ENCODE data around the gene SRXN1.
"Not testable (repeated sequence)": the region's sequence is repeated elsewhere in the genome, so short reads cannot be mapped to it uniquely, and the experiment has no call there.

SRXN1 gene

GRCh38 chr20:644692-645317 lies 8.2 kb downstream of the SRXN1 start:
- TF ChIP-seq CTCF (IDR thresholded peaks at IDR 0.05; ENCODE audit: insufficient read depth, missing control alignments) = no peak
- DNase-seq (ENCODE audit: insufficient read length, low spot score) (no peak), FAIRE-seq (no peak)

- TF ChIP-seq CTCF (IDR thresholded peaks at IDR 0.05; ENCODE audit: insufficient read depth, missing control alignments) = no peak
- FAIRE-seq (no peak), DNase-seq (ENCODE audit: insufficient read length, low spot score) (peak; percentile 47)
Measured at GRCh38 chr20:642398-643174, 10.4 kb downstream of the SRXN1 start.

DNA sequence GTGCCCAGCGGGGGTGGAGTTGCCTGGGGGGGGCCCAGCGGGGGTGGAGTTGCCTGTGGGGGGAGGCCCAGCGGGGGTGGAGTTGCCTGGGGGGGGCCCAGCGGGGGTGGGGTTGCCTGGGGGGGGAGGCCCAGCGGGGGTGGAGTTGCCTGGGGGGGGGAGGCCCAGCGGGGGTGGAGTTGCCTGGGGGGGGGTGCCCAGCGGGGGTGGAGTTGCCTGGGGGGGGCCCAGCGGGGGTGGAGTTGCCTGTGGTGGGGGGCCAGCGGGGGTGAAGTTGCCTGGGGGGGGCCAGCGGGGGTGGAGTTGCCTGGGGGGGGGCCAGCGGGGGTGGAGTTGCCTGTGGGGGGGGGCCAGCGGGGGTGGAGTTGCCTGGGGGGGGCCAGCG lies 11.0 kb downstream of the SRXN1 start:
- not testable (repeated sequence) for DNase-seq (ENCODE audit: insufficient read length, low spot score); FAIRE-seq

DNA sequence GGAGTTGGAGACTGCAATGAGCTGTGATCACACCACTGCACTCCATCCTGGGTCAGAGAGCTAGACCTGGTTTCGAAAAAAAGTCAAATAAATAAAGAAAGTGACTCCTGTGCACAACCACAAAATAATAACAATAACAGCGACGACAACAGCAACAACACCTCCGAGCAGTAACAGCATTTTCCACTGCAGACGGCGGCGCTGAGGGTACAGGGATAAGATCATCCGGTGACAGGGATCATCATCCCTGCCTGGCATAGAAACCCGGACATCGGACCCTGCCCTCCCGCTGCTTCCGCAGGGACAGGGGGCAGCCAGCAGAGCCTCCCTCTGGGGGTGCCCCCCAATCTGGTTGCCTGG lies 11.5 kb downstream of the SRXN1 start:
- DNase-seq (ENCODE audit: insufficient read length, low spot score) (no peak), FAIRE-seq (no peak)
- no peak for TF ChIP-seq CTCF (IDR thresholded peaks at IDR 0.05; ENCODE audit: insufficient read depth, missing control alignments)

GRCh38 chr20:640674-641515 lies 12.1 kb downstream of the SRXN1 start:
- no peak for FAIRE-seq
- no peak for TF ChIP-seq CTCF (IDR thresholded peaks at IDR 0.05; ENCODE audit: insufficient read depth, missing control alignments)
- no peak for DNase-seq (ENCODE audit: insufficient read length, low spot score)

DNA sequence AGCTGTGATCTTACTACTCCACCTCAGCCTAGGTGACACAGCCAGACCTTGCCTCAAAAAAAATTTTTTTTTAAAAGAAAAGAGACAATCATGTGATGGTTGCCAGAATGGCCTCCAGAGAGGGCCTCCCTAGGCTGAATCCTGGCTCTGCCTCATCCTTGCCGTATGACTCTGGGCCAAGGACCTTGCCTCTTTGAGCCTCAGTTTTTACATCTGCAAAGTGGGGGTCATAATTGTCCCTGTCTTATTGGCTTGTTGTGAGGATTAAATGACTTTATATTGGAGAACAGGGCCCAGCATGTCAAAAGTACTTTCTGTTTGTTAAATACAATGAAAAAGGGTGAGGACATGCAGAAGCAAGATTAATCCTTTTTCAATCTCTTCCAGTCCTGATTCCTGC lies 14.4 kb downstream of the SRXN1 start:
- DNase-seq (ENCODE audit: insufficient read length, low spot score) (no peak), FAIRE-seq (no peak)
- TF ChIP-seq CTCF (IDR thresholded peaks at IDR 0.05; ENCODE audit: insufficient read depth, missing control alignments) = no peak

- DNase-seq (ENCODE audit: insufficient read length, low spot score) = no peak
- no peak for FAIRE-seq
Measured at GRCh38 chr20:637559-637958, 15.4 kb downstream of the SRXN1 start.

More at GRCh38 chr20:637559-637958, 15.4 kb downstream of the SRXN1 start:
- no peak for TF ChIP-seq CTCF (IDR thresholded peaks at IDR 0.05; ENCODE audit: insufficient read depth, missing control alignments)

Data from D721Med (cell line).